HG02852 (cell line): Measurements from ENCODE around the gene HIVEP1.

ENCODE experiments used
- ATAC-seq: cut with Tn5 transposase; IDR thresholded peaks from one replicate; pipeline ENCODE4 v1.9.1; 2021; ENCODE audit warnings: mild to moderate bottlenecking, moderate library complexity; ENCODE audit not compliant: unreplicated experiment

The HIVEP1 gene

DNA sequence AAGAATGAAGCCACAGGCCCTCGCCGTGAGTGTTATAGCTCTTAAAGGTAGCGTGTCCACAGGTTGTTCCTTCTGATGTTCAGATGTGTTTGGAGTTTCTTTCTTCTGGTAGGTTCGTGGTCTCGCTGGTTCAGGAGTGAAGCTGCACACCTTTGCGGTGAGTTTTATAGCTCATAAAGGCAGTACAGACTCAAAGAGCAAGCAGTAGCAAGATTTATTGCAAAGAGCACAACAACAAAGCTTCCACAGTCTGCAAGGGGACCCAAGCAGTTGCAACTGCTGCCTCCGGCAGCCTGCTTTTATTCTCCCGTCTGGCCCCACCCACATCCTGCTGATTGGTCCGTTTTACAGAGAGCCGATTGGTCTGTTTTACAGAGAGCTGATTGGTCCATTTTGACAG, 5.2 kb downstream of the HIVEP1 start:
- ATAC-seq, result no peak

DNA sequence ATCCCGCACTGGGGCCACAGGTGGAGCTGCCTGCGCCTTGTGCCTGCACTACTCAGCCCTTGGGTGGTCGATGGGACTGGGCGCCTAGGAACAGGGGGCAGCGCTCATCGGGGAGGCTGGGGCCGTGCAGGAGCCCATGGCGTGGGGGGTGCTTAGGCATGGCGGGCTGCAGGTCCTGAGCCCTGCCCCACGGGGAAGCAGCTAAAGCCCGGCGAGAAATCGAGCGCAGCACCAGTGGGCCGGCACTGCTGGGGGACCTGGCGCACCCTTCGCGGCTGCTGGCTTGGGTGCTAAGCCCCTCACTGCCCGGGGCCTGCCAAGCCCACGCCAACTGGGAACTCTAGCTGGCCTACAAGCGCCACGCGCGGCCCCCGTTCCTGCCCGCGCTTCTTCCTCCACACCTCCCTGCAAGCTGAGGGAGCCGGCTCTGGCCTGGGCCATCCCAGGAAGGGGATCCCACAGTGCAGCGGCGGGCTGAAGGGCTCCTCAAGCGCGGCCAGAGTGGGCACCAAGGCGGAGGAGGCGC, 5.8 kb downstream of the HIVEP1 start:
- ATAC-seq, result no peak

DNA sequence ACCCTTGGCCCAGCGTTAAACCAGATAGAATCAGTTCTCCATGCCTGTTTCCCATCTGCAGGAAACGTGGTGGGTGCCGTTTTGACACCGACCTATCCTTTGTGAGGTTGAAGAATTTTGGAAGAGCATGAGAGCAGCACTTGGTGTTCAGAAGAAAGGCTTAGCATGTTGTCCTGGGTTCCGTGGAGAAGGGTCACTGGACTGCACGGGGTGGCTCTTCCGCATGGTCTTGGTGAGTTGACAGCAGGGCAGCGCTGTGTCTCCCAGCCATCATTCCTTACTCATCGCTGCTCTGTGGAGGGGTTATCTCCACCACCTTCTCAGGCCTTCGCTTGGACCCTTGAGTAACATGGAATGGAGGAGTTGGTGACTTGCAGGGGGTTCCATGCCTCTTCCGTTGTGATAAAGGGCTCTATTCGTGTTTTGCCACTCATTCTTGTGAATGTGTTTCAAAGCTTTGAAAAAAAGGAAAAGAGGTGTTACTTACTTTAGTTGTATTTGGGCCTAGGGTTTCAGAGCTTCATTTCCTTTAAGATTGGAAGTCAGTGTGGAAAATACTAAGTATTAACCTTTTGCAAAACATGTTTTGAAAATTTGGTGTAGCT, 8.2 kb downstream of the HIVEP1 start:
- ATAC-seq, result no peak

DNA sequence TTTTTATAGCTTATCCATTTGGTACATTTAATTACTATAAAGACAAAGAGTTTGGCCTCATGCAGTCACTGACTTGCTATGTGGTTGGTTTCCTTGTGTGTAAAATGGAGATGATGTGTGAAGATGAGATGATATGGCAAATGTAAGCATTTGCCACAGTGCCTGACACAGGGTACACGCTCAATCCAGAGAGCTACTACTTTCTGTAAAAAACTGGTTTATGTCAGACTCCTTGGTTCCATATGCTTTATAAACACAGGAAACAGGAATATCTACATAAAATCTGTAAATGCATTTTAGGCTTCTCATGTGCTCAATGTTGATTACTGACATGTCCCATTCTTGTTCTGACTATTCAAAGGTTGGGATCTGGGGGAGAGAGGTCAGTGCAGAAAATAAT, 10.4 kb downstream of the HIVEP1 start:
- ATAC-seq, result no peak

DNA sequence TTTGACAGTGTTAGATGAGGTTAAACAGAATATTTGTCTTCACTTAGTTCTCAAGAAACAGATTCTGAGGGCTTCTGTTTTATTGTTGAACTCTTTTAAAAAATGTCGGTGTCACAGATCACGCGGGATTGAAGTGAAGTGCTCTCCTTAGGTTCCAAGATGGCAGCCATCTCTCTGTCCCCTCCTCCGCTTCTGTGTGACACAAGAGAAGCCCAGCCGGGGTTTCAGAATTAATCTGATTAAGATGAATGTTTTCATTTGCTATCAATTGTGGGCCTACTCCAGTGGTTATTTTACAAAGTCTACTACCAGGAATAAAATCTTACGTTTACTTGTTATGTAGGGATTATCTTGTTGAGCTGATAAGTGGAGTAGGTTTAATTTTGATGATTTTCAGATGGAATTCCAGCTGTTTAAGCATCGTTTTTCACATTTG, 10.9 kb downstream of the HIVEP1 start:
- no peak for ATAC-seq

DNA sequence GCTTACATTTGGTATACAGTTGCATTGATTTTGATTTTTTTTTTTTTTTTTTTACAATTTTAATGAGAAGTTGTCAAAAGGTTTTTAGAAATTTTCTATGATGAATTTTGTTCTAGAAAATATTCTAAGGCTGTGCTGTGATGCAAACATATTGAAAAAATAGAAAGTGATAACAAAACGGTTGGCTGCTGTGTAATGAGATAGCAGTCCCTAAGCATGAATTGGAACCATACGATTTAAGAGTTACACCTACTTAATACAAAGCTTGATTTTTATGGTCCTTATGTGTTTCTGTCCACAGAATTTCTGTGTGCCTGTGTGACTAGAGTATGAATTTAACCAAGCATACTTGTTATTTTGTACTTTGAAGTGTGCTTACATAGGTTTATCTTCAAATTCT, 12.1 kb downstream of the HIVEP1 start:
- no peak for ATAC-seq

DNA sequence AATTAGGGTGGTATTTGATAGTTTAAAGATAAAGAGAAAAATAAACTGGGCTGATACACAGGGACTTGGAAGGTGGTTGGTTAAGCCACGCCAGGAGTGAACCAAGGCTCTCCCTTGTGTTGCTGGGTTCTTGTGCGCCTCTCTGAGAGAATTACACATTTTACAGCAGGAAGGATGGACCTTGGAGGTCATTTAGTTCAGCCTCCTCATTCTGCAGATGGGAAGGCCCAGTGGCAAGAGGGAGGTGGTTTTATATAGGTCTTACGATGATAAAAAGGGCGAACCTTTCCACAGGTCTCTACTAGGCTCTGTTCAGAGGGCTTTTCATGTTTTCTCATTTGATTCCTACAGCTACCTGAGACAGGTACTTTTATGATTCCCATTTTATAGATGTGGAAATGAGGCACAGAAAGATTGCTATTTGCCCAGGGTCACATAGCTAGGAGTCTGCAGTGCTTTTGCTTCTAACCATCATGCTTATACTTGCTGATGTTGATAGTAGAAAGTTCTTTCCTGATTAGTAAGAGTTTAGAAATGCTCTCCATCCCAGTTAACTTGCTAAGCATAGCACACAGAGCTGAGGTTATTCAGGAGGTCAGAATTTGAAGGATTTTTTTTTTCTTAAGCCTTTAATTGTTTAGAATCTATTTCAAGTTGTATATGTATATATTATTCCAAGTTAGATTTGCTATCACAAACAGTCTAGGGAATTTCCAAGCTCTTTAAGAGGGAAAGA, 12.8 kb downstream of the HIVEP1 start:
- no peak for ATAC-seq

DNA sequence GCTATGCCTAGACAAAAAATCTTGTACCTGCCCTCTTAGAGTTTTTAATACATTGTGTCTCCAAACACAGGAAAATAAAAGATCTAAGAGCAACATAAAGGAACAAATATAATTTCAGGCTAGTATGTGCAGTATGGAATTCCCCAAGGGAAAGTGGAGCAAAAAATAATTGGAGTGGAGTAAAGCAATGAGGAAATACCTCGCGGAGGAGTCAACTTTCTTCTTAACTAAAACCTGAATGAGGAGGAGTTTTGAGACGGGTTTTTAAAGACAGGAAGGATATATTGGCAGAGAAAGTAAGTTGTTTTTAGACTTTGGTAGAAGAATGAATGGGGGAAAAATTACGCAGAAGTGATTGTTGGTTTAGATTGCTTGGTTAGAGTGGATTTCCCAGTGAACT, 14.0 kb downstream of the HIVEP1 start:
- ATAC-seq, result no peak

DNA sequence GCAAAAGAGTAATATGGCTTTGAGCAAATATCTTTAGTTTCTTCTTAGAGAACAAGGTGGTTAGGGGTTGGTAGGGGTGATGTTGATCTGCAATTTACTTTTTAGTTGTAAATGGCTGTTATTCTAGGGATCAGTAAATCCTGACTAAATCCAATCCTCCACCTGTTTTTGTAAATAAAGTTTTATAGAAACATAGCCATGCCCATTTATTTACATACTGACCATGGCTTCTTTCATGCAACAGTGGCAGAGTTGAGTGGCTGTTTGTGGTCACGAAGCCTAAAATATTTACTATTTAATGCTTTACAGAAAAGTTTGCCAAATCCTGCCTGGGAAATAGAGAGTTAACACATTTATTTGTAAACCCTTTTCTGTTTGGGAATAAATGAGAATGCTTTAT, 14.7 kb downstream of the HIVEP1 start:
- no peak for ATAC-seq

DNA sequence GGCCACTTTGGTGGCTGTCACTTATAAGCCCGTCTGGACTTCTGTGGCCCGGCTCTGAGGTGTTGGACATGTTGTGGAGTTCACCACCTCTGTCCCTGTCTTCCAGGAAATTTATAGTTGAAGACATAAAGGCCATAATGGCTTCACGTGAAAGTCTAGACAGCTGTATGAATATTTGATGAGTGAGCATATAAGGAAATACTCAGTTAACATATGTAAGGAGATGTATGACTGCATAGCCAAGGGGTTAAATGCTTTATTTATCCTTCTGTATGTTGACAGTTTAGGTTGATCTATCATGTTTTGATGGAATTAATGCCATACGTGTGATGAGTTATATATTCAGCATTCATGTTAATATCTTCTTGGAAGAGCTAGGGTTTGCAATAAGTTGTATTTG, 16.1 kb downstream of the HIVEP1 start:
- no peak for ATAC-seq

DNA sequence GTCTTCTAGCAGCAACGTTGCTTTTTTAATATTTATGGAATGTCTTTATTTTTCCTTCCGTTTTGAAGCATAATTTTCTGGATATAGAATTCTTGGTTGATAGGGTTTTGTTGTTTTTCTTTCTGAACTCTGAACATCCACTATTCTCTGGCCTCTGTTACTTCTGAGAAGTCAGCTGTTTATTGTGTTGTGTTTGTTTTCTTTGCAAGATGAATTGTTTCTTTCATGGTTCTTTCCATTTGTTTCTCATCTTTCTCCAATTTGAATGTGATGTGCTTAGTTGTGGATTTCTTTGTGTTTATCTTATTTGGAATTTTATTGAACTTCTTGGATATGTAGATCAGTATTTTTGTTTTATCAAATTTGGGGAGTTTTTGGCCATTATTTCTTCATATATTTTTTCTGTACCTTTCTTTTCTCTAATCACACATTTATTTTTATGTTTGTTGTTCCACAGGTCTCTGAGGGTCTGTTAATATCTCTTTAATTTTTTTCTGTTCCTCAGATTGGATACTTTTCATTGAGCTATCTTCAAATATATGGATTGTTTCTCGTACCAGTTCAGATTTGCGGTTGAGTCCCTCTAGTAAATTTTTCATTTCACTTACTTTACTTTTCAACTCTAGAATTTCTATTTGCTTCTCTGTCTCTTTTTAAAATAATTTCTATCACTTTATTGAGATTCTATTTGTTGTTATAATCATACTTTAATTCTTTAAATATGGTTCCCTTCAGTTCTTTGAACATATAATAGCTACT, 18.0 kb downstream of the HIVEP1 start:
- no peak for ATAC-seq

DNA sequence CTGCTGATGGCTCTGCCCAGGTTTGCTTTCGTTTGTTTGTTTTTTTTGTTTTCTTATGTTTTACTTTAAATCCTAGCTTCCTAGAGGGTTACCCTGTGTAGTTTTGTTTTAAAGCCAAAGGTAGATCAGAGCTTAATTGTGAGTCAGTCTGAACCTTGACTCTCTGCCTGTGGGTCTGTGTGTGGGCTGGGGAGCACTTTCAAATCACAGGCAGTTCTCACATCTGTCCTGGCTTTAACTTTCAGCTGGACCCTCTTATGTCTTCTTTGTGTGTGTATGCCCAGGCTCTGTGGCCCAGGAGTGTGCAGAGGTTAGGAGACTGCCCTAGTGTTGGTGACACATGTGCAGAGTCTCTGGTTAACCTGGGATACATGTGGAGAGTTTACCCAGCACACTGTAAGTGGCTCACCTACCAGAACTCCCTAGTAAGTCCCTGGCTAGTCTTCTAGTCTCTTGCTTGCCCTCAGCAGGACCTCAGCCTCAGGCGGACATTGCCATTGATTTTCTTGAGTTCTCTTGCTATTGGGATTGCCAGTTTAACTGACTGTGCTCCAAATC, 19.0 kb downstream of the HIVEP1 start:
- ATAC-seq, result peak; percentile 51

DNA sequence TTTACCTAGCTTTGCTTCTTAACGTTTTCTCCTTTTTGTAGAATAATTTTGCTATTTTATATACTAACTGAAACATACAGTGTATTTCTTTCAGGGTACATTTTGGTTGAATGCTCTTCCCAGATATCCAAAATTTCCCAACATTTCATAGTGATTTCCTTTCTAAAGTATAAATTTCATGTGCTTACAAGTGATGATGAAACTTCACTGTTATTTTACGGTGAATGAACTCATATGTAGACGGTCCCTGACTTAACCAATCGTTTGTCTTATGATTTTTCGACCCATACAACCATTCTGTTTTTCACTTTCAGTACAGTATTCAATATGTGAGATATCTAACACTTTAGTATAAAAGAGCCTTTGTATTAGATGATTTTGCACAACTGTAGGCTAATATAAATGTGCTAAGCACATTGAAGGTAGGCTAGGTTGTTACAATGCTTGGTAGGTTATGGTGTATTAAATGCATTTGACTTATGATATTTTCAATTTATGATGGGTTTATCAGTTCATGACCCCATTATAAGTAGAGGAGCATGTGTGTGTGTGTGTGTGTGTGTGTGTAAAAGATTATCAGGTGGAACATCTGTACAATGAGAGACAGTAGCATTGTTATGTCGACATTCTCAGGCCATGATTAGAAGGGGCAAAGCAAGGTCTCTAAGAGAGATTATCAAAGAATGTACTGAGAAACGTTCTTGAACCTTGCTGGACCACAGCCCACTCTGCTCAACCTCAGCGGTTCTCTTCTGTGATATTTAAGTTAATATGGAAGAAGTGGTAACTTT, 20.9 kb downstream of the HIVEP1 start:
- ATAC-seq, result no peak

DNA sequence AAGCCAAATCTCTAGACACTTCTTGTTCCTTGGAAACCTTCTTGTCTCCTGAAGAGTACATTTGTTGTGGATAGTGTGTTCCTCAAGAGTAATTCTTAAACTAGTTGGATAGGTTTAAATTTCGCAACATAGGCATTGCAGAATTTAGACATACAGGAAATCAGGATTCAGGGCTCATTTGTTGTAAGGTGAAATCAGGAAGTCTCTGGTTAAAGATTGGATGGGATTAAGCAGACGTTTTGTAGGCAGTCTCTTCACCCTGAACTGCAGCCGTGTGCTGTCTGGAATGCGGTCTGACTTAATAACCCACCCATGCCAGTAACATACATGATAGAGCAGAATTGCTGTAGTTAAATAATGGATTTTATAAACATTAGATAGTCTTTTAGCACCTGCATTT, 21.7 kb downstream of the HIVEP1 start:
- ATAC-seq, result no peak

DNA sequence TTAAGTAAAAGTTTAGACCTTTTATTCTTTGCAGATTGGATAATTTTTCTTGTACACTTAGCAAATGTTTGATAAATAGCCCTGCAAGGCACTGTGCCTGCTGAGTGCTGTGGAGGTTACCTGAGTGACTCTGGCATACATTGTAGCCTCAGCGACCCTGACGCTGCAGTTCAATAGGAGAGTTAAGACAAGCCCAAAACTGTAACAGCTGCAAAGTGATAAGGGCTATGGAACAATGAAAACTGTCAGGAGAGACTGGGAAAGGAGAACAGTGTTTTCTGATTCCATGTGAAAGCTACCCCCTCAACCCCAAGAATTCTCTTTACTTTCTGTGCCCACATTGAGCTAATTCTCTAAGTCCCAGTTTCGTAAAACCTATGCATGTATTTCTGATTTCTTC, 22.2 kb downstream of the HIVEP1 start:
- ATAC-seq, result no peak

DNA sequence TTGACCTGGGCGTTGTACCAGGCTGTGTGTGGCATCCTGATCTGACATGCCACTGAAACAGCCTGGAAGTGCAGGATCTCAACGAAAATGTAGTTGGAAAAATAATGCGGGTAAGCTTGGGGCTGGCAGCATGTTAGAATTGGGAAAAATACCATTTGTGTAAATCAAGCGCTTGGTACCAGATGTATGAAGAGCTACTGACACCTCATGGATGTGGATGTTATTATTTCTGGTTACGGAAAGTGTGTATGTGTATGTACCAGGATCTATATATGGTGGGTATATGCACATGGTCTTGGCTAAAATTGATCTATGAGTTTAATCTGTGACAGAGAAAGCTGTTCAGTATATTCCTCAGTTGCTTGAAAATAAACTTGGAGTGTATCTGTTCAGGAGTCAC, 22.7 kb downstream of the HIVEP1 start:
- no peak for ATAC-seq

DNA sequence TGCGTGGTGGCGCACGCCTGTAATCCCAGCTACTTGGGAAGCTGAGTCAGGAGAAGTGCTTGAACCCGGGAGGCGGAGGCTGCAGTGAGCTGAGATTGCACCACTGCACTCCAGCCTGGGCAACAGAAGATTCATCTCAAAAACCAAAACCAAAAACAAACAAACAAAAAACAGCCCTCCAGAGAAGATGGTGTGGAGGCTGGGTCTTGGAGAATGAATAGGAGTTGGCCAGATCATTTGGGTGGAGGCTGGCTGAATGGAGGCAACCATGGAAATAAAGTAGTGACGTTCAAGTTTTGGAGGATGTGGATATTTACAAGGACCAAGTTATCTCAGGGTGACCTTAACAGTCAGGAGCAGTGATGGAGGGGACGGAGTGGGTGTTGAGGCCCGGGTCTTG, 24.7 kb downstream of the HIVEP1 start:
- ATAC-seq, result no peak

DNA sequence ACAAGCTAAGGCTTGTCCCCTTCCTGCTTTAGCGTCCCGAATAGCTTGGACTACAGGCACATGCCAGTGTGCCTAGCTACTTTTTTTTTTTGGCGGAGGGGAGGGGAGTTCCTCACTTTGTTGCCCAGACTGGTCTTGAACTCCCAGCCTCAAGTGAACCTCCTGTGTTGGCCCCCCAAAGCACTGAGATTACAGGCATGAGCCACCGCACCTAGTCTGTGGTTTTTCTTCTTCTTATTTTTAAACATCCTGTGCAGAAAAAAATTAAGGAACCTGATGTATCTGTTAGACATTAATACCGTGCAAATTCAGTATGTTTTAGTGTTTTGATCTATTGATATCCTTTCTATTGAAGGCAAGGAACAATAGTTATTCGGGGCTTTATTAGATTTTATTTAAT, 25.7 kb downstream of the HIVEP1 start:
- no peak for ATAC-seq

DNA sequence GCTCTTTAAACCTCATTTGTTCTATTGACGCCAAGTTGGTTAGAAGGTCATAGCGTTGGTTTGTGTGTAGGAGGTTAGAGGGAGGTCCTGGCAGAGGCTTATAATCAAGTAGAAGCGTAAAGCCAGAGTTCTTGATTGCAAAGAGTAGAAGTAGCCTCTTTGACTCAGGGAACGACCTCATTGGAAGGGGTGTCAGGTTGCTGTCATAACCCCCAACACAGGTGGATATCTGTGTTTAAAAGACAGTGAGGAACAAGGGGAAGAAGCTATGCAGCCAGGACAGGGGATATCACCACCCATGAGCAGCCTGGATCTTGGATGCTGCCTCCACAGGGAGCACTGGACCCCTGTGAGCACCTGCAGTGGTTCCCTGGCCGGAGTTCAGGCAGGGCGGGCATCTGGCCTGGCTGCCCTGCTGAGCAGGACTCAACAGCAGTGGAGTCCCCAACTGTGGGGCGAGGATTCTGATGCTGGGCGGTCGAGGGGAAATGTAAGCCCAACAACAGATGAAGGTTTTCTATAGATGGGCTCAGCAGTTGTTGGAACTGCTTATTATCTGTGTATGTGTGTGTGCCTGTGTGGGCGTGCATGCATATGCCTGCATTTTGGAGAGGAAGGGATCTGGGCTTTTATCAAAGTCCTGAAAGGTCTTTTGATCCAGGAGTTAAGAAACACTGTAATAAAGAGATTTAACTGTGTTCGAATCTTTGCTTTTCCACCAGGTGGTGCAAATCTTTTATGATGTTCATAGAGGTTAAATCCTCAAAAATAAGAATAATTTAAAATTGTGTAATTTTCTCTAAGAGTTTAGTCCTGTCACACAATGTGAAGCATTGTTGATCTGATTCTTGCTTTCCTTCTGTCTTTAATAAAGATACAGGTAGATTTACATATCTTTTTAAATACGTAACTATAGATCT, 27.7 kb downstream of the HIVEP1 start:
- no peak for ATAC-seq

DNA sequence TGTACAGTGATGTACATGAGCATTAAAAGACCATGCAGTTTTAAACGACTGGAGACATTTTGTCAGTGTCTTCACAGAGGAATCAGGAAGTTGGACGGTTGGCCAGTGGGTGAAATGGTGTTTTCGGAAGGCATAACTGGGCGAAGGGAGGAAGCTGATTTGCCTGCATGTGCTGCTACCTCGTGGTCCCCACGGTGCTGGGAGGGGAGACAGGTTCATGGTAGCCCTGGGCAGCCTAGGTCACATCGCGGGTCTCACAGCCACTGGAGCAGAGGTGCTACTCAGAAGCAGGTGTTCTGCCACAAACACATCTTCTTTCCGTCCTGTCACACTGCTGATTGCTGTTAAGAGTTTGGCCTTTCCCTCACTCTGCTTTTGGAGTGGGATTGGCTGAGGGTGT, 35.2 kb downstream of the HIVEP1 start:
- no peak for ATAC-seq
